RPMI7951 (cell line): ENCODE data around the gene NPHS1. TPM values are rescaled to one million over a fixed set of nuclear protein-coding genes. Genes with fewer than 3 reads are reported as not detected.
A peak's percentile ranks its signal among the peaks of the same experiment; 100 is the strongest.
"Not testable (repeated sequence)": the region's sequence is repeated elsewhere in the genome, so short reads cannot be mapped to it uniquely, and the experiment has no call there.

Experiments
- DNase-seq: peaks from one replicate; pipeline ENCODE4 v3.0.0-alpha.2; 2012; ENCODE audit warnings: low read depth
- total RNA-seq: library from RNA; depleted of rRNA; stranded (reverse); fragments of >200 nt; shearing (Covaris generic); gene quantifications from 2 replicates; pipeline ENCODE4 v1.2.3, GENCODE V29; 2014; rRNA removed

The NPHS1 gene
- not detected in 2 replicates for total RNA-seq

GRCh38 chr19:35852029-35852780 lies at the start of gene NPHS1:
TSS of gene NPHS1 (minus strand) at chr19:35852504. CDS start at chr19:35851837, 667 bp downstream.
- DNase-seq: no peak

GRCh38 chr19:35901055-35901644 lies 48.8 kb upstream of the NPHS1 start:
- DNase-seq: peak; percentile 47

GRCh38 chr19:35899547-35900214 lies 47.4 kb upstream of the NPHS1 start:
- peak; percentile 85 for DNase-seq

- DNase-seq: no peak
These were observed 46.1 kb upstream of the NPHS1 start for GRCh38 chr19:35898499-35898809.

- no peak for DNase-seq
These were observed 45.6 kb upstream of the NPHS1 start for GRCh38 chr19:35897706-35898451.

GRCh38 chr19:35896643-35897040 lies 44.3 kb upstream of the NPHS1 start:
- no peak for DNase-seq

GRCh38 chr19:35895911-35896642 lies 43.8 kb upstream of the NPHS1 start:
- DNase-seq: no peak

- no peak for DNase-seq
These were observed 42.0 kb upstream of the NPHS1 start for GRCh38 chr19:35894342-35894741.

- not testable (repeated sequence) for DNase-seq
These were observed 39.5 kb upstream of the NPHS1 start for GRCh38 chr19:35891819-35892218.

GRCh38 chr19:35890113-35890650 lies 37.9 kb upstream of the NPHS1 start:
- DNase-seq: no peak

GRCh38 chr19:35889370-35890112 lies 37.2 kb upstream of the NPHS1 start:
- DNase-seq: no peak

GRCh38 chr19:35888398-35888797 lies 36.1 kb upstream of the NPHS1 start:
- no peak for DNase-seq

- DNase-seq: no peak
These were observed 34.9 kb upstream of the NPHS1 start for GRCh38 chr19:35887197-35887596.

- DNase-seq: no peak
These were observed 33.6 kb upstream of the NPHS1 start for GRCh38 chr19:35885904-35886303.

GRCh38 chr19:35885225-35885738 lies 33.0 kb upstream of the NPHS1 start:
- DNase-seq: no peak

- DNase-seq: no peak
These were observed 31.6 kb upstream of the NPHS1 start for GRCh38 chr19:35883882-35884281.

- peak; percentile 77 for DNase-seq
These were observed 30.0 kb upstream of the NPHS1 start for GRCh38 chr19:35882114-35882832.

- peak; percentile 92 for DNase-seq
These were observed 27.5 kb upstream of the NPHS1 start for GRCh38 chr19:35879770-35880317.

- DNase-seq: no peak
These were observed 26.8 kb upstream of the NPHS1 start for GRCh38 chr19:35879068-35879467.
